ENCODE measurements around the gene ANKAR.
"Not testable (repeated sequence)": the region's sequence is repeated elsewhere in the genome, so short reads cannot be mapped to it uniquely, and the experiment has no call there.

The ANKAR gene

DNA sequence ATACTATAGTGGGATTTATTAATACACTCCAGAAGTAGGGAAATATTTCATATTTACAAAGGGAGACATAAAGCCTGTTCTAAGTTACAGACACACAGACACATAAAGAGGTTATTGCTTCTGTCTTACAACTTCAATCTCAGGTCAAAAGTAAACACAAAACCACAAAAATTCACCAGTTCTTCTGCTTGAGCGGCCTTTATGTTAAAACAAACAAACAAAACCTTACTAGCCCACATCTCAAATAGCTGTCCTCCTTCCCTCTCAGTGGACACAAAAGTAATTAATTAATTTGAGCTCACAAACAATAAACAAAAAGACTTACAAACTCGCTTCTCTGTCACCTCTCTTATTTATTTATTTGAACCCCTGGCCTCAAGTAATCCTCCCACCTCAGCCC, 14.7 kb upstream of the ANKAR start:
- DNase-seq (ENCODE audit: low read depth in 1 of 2, low spot score in 1 of 2) = no peak

DNA sequence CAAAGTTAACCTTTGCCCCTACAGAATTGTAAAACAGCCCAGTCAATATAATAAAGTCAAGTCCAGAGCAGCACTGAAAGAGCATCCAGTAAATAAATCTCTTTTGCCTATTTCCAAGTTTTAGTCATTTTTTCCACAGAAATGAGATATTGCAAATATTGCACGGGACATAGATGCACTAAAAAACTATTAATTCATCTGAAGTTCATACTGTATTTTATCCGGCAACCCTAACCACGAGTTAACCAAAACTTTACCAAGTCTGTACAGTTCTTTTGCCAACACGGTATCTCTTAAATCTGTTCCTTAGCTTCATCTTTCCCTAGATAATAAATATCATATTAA, 13.7 kb upstream of the ANKAR start:
- no peak for DNase-seq (ENCODE audit: low read depth in 1 of 2, low spot score in 1 of 2)

GRCh38 chr2:189661148-189661956, 13.1 kb upstream of the ANKAR start, which contains the start of gene ASNSD1:
ASNSD1 (plus strand) TSS chr2:189661459; CDS start chr2:189666133, 4,674 bp downstream.
- peak; percentile 96 to 99 for DNase-seq (ENCODE audit: low read depth in 1 of 2, low spot score in 1 of 2)

DNA sequence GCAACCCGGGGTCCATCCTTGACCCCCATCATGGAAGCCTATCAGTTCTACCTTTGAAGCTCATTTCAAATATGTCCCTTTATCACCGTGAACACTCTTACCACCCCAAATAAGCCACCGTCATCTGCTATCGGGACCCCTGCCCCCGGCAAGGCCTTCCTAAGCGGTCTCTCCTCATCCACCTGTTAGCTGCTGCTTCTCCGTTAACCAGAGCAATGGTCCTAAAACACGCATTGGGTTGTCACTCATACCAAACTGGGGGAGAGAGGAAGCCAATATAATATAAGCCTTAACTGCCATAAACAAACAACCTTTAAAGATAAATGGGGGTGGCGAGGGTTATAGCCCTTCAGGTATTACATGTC, 12.5 kb upstream of the ANKAR start:
- DNase-seq (ENCODE audit: low read depth in 1 of 2, low spot score in 1 of 2) = no peak

GRCh38 chr2:189662669-189663226, 11.7 kb upstream of the ANKAR start:
- no peak for DNase-seq (ENCODE audit: low read depth in 1 of 2, low spot score in 1 of 2)

- DNase-seq (ENCODE audit: low read depth in 1 of 2, low spot score in 1 of 2) = not testable (repeated sequence)
Measured at GRCh38 chr2:189663319-189663718, 11.2 kb upstream of the ANKAR start.

- DNase-seq (ENCODE audit: low read depth in 1 of 2, low spot score in 1 of 2) = no peak
Measured at GRCh38 chr2:189669913-189670312, 4.6 kb upstream of the ANKAR start.

GRCh38 chr2:189673661-189674373, 653 bp upstream of the ANKAR start:
- DNase-seq (ENCODE audit: low read depth in 1 of 2, low spot score in 1 of 2) = no peak

DNA sequence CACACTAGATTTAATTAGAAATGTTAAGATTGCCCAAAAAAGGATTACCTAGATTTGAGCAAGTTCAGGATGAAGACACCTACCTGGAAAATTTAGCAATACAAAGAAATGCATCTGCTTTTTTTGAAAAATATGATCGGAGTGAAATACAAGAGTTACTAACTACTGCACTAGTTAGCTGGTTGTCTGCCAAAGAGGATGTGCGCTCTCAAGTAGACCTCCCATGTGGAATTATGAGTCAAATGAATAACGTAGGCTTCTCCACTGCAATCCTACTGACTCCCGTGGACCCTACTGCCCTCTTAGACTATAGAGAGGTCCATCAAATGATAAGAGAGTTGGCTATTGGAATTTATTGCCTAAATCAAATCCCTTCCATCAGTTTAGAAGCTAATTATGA, 2.0 kb downstream of the ANKAR start:
- no peak for DNase-seq (ENCODE audit: low read depth in 1 of 2, low spot score in 1 of 2)

- DNase-seq (ENCODE audit: low read depth in 1 of 2, low spot score in 1 of 2) = no peak
Measured at GRCh38 chr2:189679226-189679625, 4.8 kb downstream of the ANKAR start.

- DNase-seq (ENCODE audit: low read depth in 1 of 2, low spot score in 1 of 2) = no peak
Measured at GRCh38 chr2:189681203-189681602, 6.7 kb downstream of the ANKAR start.

GRCh38 chr2:189681903-189682302, 7.4 kb downstream of the ANKAR start:
- no peak for DNase-seq (ENCODE audit: low read depth in 1 of 2, low spot score in 1 of 2)

DNA sequence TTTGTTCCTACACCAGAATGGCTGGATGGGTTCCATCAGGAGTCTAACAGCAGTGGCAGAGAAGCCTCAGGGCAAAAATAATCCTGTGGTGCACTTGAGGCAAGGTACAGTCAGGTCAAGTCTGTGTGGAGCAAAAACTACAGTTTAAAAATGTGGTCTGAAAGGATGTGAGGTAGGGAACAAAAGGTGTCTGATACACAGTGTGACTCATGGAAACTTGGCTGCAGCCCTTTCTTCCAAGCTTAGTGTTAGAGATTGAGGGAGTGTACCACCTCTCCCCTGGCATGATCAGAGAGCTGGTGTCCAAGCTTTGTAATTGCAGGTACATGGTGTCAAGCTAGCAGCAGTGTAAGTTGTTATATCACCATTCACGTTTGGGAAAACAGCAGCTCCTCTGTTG, 8.9 kb downstream of the ANKAR start:
- no peak for DNase-seq (ENCODE audit: low read depth in 1 of 2, low spot score in 1 of 2)

DNA sequence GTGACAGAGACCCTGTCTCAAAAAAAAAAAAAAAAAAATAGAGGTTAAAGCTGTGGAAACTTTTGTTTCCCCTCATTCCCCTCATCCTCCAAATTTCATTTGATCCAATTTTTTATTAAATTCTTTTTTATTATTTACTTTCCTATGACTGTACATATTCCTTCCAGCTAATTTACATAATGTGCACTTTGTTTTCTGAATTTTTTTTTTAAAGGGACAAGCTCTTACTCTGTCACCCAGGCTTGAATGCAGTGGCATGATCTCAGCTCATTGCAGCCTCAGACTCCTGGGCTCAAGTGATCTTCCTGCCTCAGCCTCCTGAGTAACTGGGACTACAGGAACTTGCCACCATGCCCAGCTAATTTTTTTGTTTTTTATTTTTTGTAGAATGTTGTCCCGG, 10.3 kb downstream of the ANKAR start:
- no peak for DNase-seq (ENCODE audit: low read depth in 1 of 2, low spot score in 1 of 2)

DNA sequence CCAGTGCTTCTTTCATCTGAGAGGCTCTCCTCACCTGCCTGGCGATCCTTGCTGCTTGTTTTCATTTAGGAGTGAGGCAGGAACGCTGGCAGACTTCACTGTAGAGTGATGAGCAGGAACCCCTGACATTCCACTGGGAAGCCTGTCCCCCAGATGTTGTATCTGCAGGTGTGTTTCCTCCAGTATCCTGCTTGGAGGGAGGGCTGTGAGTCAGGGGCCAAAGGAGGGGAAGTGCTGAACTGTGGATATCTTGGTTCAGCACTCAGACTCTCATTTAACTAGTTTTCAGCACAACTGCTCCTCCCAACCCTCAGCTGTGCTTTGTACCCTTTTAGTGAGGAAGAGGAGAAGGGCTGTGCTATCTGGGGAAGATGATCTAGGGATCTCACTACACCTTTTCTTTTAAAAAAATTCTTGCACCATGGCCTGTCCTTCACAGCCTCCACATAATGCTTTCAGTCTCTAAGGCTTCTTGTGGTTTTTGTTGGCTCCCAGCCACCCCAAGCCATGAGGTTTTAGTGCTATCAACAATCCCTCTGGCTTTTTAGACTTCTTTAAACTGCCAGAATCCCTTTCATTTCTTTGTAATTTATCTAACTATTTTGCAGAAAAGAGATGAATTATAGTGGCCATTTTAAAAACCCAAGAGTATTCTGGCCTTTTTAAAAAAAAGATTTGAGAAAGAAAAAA, 11.2 kb downstream of the ANKAR start:
- no peak for DNase-seq (ENCODE audit: low read depth in 1 of 2, low spot score in 1 of 2)

GRCh38 chr2:189687796-189688195, 13.3 kb downstream of the ANKAR start:
- not testable (repeated sequence) for DNase-seq (ENCODE audit: low read depth in 1 of 2, low spot score in 1 of 2)

DNA sequence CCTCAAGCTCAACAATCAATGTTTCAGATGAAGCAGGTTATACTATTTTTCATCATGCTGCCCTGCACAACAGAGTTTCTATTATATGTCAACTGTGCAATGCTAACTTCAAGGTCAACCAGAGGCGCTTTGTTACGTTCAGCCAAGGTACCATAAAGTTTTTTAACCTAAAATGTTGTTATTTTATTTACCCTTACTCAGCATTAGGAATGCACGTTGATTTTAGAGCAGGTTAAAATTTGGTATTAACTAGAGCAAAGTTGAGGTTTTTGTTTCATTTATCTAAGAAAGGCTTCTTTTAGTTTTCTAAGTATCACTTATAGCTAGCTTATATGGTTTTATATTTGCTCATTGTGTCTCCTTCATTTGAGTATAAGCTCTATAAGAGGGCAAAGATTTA, 21.8 kb downstream of the ANKAR start:
- DNase-seq (ENCODE audit: low read depth in 1 of 2, low spot score in 1 of 2) = no peak

GRCh38 chr2:189698020-189698887, 23.8 kb downstream of the ANKAR start:
- DNase-seq (ENCODE audit: low read depth in 1 of 2, low spot score in 1 of 2) = no peak

DNA sequence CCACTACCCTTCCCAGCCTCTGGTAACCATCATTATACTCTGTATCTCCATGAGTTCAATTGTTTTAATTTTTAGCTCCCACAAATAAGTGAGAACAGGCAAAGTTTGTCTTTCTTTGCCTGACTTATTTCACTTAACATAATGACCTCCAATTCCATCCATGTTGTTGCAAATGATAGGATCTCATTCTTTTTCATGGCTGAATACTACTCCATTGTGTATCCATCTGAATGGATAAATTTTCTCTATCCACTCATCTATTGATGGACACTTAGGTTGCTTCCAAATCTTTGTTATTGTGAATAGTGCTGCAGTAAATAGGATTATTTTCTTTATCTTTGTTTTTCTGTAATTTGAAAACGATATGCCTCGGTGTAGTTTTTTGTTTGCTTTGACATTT, 26.2 kb downstream of the ANKAR start:
- no peak for DNase-seq (ENCODE audit: low read depth in 1 of 2, low spot score in 1 of 2)

- DNase-seq (ENCODE audit: low read depth in 1 of 2, low spot score in 1 of 2) = no peak
Measured at GRCh38 chr2:189702071-189702470, 27.6 kb downstream of the ANKAR start.
